Progenitor cell of endocrine pancreas (in vitro differentiated cells): ENCODE results near the gene TCTN3. TPM values are rescaled to one million over a fixed set of nuclear protein-coding genes. Genes with fewer than 3 reads are reported as not detected.

Experiments used
- DNase-seq: peaks from one replicate; pipeline ENCODE4 v3.0.0; 2021; ENCODE audit warnings: low spot score; ENCODE audit not compliant: unreplicated experiment
- H3K27ac Mint-ChIP-seq: 2 replicates; pipeline ENCODE4 v1.8.0; 2021; ENCODE audit warnings: mild to moderate bottlenecking, moderate library complexity, mixed read lengths
- H3K27me3 Mint-ChIP-seq: 2 replicates; pipeline ENCODE4 v1.8.0; 2021; ENCODE audit warnings: mixed read lengths
- H3K36me3 Mint-ChIP-seq: 2 replicates; pipeline ENCODE4 v1.8.0; 2022; ENCODE audit warnings: mixed read lengths; ENCODE audit not compliant: insufficient read depth
- H3K4me1 Mint-ChIP-seq: 2 replicates; pipeline ENCODE4 v1.8.0; 2021; ENCODE audit warnings: low read depth, mixed read lengths
- H3K4me3 Mint-ChIP-seq: 2 replicates; pipeline ENCODE4 v1.8.0; 2021; ENCODE audit warnings: low read depth, mild to moderate bottlenecking, moderate library complexity, mixed read lengths
- H3K9me3 Mint-ChIP-seq: 2 replicates; pipeline ENCODE4 v1.8.0; 2021; ENCODE audit warnings: low read depth, mixed read lengths
- total RNA-seq: library from RNA; stranded (reverse); gene quantifications from 2 replicates; pipeline ENCODE4 v1.2.1, GENCODE V29; 2021
- TF ChIP-seq, protein P1 (sequence below): fragments of 200-600 bp; sonication (generic); IDR thresholded peaks from one replicate; pipeline ENCODE4 v1.5.0; 2021; ENCODE audit warnings: antibody characterized with exemption, mild to moderate bottlenecking; ENCODE audit not compliant: unreplicated experiment

The TCTN3 gene
- total RNA-seq, 1 donor from 2014 or later: 61.8 TPM

DNA sequence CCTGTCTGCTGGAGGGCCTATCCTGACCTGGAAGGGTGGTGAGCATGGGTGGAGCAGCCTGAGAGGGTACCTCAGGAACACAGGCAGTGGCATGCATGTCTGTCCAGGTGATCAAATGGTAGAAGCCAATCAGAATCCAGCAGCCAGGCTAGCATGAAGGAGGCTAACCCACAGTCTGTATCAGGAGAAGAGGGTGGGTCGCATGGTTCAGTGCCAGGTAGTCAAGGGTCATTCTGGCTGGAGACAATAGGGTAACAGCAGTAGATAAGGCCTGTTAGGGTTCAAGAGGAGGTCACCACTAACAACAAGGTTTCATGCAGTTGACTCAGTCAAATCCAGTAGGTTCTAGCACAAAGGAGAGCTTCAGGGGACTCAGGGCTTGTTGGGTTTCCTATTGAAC, 47.6 kb downstream of the TCTN3 start:
- Mint-ChIP-seq H3K9me3 (peaks cover 1% of the 10 kb centered on the region), H3K27me3 (no peaks in the 10 kb centered on the region), H3K36me3 (peaks cover 49% of the 10 kb centered on the region), H3K4me1 (peaks cover 33% of the 10 kb centered on the region), H3K4me3 (no peak overlapping the region), H3K27ac (peak overlapping the region; percentile 67)
- no peak for DNase-seq
- TF ChIP-seq, protein P1, sequence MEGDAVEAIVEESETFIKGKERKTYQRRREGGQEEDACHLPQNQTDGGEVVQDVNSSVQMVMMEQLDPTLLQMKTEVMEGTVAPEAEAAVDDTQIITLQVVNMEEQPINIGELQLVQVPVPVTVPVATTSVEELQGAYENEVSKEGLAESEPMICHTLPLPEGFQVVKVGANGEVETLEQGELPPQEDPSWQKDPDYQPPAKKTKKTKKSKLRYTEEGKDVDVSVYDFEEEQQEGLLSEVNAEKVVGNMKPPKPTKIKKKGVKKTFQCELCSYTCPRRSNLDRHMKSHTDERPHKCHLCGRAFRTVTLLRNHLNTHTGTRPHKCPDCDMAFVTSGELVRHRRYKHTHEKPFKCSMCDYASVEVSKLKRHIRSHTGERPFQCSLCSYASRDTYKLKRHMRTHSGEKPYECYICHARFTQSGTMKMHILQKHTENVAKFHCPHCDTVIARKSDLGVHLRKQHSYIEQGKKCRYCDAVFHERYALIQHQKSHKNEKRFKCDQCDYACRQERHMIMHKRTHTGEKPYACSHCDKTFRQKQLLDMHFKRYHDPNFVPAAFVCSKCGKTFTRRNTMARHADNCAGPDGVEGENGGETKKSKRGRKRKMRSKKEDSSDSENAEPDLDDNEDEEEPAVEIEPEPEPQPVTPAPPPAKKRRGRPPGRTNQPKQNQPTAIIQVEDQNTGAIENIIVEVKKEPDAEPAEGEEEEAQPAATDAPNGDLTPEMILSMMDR: no peak

- Mint-ChIP-seq H3K36me3 (peaks cover 43% of the 10 kb centered on the region), H3K4me1 (peaks cover 32% of the 10 kb centered on the region)
These were observed 48.8 kb downstream of the TCTN3 start for GRCh38 chr10:95644901-95645300.

GRCh38 chr10:95640891-95641315, 52.8 kb downstream of the TCTN3 start:
- no peak overlapping the region for H3K4me3 Mint-ChIP-seq
- peaks cover 35% of the 10 kb centered on the region for H3K36me3 Mint-ChIP-seq
- peaks cover 25% of the 10 kb centered on the region for H3K4me1 Mint-ChIP-seq
- H3K9me3 Mint-ChIP-seq: no peaks in the 10 kb centered on the region
- no peak overlapping the region for H3K27ac Mint-ChIP-seq
- no peaks in the 10 kb centered on the region for H3K27me3 Mint-ChIP-seq
- TF ChIP-seq, protein P1: no peak
- DNase-seq: no peak

More at GRCh38 chr10:95644901-95645300, 48.8 kb downstream of the TCTN3 start:
- no peak overlapping the region for H3K27ac Mint-ChIP-seq
- H3K9me3 Mint-ChIP-seq: no peaks in the 10 kb centered on the region
- TF ChIP-seq, protein P1: no peak
- H3K27me3 Mint-ChIP-seq: no peaks in the 10 kb centered on the region
- no peak overlapping the region for H3K4me3 Mint-ChIP-seq
- DNase-seq: no peak

DNA sequence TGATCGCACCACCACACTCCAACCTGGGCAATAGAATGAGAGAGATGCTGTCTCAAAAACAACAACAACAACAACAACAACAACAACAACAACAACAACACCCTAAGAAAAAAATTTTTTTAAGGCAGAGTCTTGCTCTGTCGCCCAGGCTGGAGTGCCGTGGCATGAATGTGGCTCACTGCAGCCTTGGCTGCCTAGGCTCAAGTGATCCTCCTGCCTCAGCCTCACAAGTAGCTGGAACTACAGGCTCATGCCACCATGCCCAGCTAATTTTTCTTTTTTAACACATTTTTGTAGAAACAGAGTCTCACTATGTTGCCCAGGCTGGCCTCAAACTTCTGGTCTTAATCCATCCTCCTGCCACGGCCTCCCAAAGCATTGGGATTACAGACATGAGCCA, 55.8 kb downstream of the TCTN3 start:
- H3K4me3 Mint-ChIP-seq: no peak overlapping the region
- H3K36me3 Mint-ChIP-seq: peaks cover 51% of the 10 kb centered on the region
- no peak for DNase-seq

GRCh38 chr10:95637140-95637539, 56.6 kb downstream of the TCTN3 start:
- H3K4me1 Mint-ChIP-seq: peaks cover 14% of the 10 kb centered on the region
- TF ChIP-seq, protein P1: no peak
- H3K36me3 Mint-ChIP-seq: peaks cover 49% of the 10 kb centered on the region
- no peak for DNase-seq
- no peak overlapping the region for H3K27ac Mint-ChIP-seq
- no peaks in the 10 kb centered on the region for H3K9me3 Mint-ChIP-seq
- H3K4me3 Mint-ChIP-seq: no peak overlapping the region
- no peaks in the 10 kb centered on the region for H3K27me3 Mint-ChIP-seq

More for the DNA sequence above, 55.8 kb downstream of the TCTN3 start:
- H3K27me3 Mint-ChIP-seq: no peaks in the 10 kb centered on the region
- no peak overlapping the region for H3K27ac Mint-ChIP-seq
- no peaks in the 10 kb centered on the region for H3K9me3 Mint-ChIP-seq
- peaks cover 17% of the 10 kb centered on the region for H3K4me1 Mint-ChIP-seq
- TF ChIP-seq, protein P1: no peak
